Midbrain (tissue), 1 donor: ENCODE results near the gene ATF2.
"Not testable (repeated sequence)": the region's sequence is repeated elsewhere in the genome, so short reads cannot be mapped to it uniquely, and the experiment has no call there.

Experiments
- DNase-seq: peaks from one replicate; lab custom pipeline; 2025; lab: John Stamatoyannopoulos, UW

ATF2 gene

GRCh38 chr2:175084117-175084516 is 83.9 kb downstream of the ATF2 start:
- DNase-seq, result not testable (repeated sequence)

- no peak for DNase-seq
These were observed 87.5 kb downstream of the ATF2 start for GRCh38 chr2:175080479-175080878.

GRCh38 chr2:175076272-175076671 is 91.7 kb downstream of the ATF2 start:
- DNase-seq, result no peak

GRCh38 chr2:175074478-175074877 is 93.5 kb downstream of the ATF2 start:
- no peak for DNase-seq

- DNase-seq, result no peak
These were observed 99.5 kb downstream of the ATF2 start for GRCh38 chr2:175068534-175068933.

- DNase-seq, result no peak
These were observed 101.6 kb downstream of the ATF2 start for GRCh38 chr2:175066411-175066810.

- DNase-seq, result no peak
These were observed 103.2 kb downstream of the ATF2 start for GRCh38 chr2:175064797-175065196.

- no peak for DNase-seq
These were observed 104.3 kb downstream of the ATF2 start for GRCh38 chr2:175063741-175064140.

GRCh38 chr2:175062787-175063585 is 105.0 kb downstream of the ATF2 start:
- DNase-seq, result no peak

GRCh38 chr2:175057078-175057685 is 110.8 kb downstream of the ATF2 start:
- no peak for DNase-seq

- DNase-seq, result no peak
These were observed 112.0 kb downstream of the ATF2 start for GRCh38 chr2:175055993-175056392.

GRCh38 chr2:175054340-175054739 is 113.7 kb downstream of the ATF2 start:
- DNase-seq, result no peak

- no peak for DNase-seq
These were observed 118.3 kb downstream of the ATF2 start for GRCh38 chr2:175049661-175050060.

- no peak for DNase-seq
These were observed 119.7 kb downstream of the ATF2 start for GRCh38 chr2:175048275-175048674.

- no peak for DNase-seq
These were observed 128.5 kb downstream of the ATF2 start for GRCh38 chr2:175039490-175039889.

- no peak for DNase-seq
These were observed 129.0 kb downstream of the ATF2 start for GRCh38 chr2:175039031-175039430.

GRCh38 chr2:175037941-175038340 is 130.1 kb downstream of the ATF2 start:
- DNase-seq, result no peak

GRCh38 chr2:175036582-175037018 is 131.4 kb downstream of the ATF2 start:
- DNase-seq, result peak; percentile 11

GRCh38 chr2:175035806-175036205 is 132.2 kb downstream of the ATF2 start:
- no peak for DNase-seq

- DNase-seq, result no peak
These were observed 133.3 kb downstream of the ATF2 start for GRCh38 chr2:175034716-175035115.

- no peak for DNase-seq
These were observed 137.4 kb downstream of the ATF2 start for GRCh38 chr2:175030380-175031271.

- no peak for DNase-seq
These were observed 140.2 kb downstream of the ATF2 start for GRCh38 chr2:175027755-175028154.

GRCh38 chr2:175026385-175026784 is 141.6 kb downstream of the ATF2 start:
- no peak for DNase-seq
